Tibial artery (tissue), 4 donors: ENCODE results near the gene AQP12A.

Experiments used
- DNase-seq, 2 donors: peaks; one replicate each; pipeline ENCODE4 v3.0.0-alpha.2; 2019
- H3K27ac ChIP-seq, 2 donors: fragments of 200-600 bp; sonication (generic) in 1 of 2; 1 replicate in 1 of 2; 2 replicates in 1 of 2; pipeline ENCODE4 v1.5.1; 2018 to 2019; ENCODE audit warnings: mild to moderate bottlenecking in 1 of 2
- H3K27me3 ChIP-seq, 2 donors: fragments of 200-600 bp; sonication (generic) in 1 of 2; one replicate each; pipeline versions ENCODE4 v1.5.1 to v1.6.0; 2016 to 2019
- H3K36me3 ChIP-seq, 3 donors: fragments of 200-600 bp; sonication (generic) in 2 of 3; one replicate each; pipeline ENCODE4 v1.5.1; 2016 to 2019; ENCODE audit warnings: mild to moderate bottlenecking in 2 of 3
- H3K4me1 ChIP-seq, 4 donors: fragments of 200-600 bp; sonication (generic) in 2 of 4; 1 replicate in 3 of 4; 2 replicates in 1 of 4; pipeline ENCODE4 v1.5.1; 2016 to 2019
- H3K4me3 ChIP-seq, 2 donors: fragments of 200-600 bp; sonication (generic) in 1 of 2; 1 replicate in 1 of 2; 2 replicates in 1 of 2; pipeline ENCODE4 v1.5.1; 2018 to 2019; ENCODE audit warnings: mild to moderate bottlenecking in 2 of 2
- H3K9me3 ChIP-seq, 3 donors: fragments of 200-600 bp; sonication (generic) in 1 of 3; one replicate each; pipeline ENCODE4 v1.5.1; 2016 to 2019
- intact Hi-C: fragments of 100-400 bp; cut with DNase I; formaldehyde crosslinking; loops from one replicate; pipeline ENCODE4 v1.15.0; 2023; ENCODE audit warnings: low total_unique reads
- TF ChIP-seq, protein P1 (sequence below), 2 experiments: fragments of 200-600 bp in 1 of 2; fragments of 450-650 bp in 1 of 2; IDR thresholded peaks; one replicate each; pipeline ENCODE4 v1.5.1; 2017 to 2019; ENCODE audit warnings: antibody characterized with exemption in 2 of 2, mild to moderate bottlenecking in 1 of 2, moderate library complexity in 1 of 2

Gene AQP12A

DNA sequence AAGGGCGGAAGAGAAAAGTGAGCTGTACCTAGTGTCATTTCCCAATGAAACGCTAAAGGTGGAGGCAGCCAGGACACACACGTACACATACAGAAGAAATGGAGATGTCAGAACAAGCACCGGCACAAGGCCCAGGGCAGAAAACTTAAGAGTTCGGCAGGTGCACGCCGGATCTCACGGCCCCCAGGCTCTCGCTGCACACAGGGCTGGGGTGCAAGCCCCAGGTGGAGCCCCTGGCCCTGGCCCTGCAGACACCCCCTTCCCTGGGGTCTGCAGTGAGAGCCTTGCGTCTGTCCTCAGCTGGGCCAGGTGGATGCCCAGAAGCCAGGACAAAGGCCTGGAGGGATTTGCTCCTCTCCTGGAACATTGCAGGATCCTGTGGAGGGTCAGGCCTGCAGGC lies 36.7 kb downstream of the AQP12A start:
- intact Hi-C loops, result no loop called here
- Histone ChIP-seq H3K36me3 (no peaks in the 10 kb centered on the region), H3K9me3 (no peaks in the 10 kb centered on the region), H3K4me3 (no peak overlapping the region), H3K27ac (no peak overlapping the region), H3K4me1 (no peaks in the 10 kb centered on the region), H3K27me3 (peaks cover 0 to 49% of the 10 kb centered on the region in 2 donors)
- no peak for DNase-seq
- TF ChIP-seq, protein P1, sequence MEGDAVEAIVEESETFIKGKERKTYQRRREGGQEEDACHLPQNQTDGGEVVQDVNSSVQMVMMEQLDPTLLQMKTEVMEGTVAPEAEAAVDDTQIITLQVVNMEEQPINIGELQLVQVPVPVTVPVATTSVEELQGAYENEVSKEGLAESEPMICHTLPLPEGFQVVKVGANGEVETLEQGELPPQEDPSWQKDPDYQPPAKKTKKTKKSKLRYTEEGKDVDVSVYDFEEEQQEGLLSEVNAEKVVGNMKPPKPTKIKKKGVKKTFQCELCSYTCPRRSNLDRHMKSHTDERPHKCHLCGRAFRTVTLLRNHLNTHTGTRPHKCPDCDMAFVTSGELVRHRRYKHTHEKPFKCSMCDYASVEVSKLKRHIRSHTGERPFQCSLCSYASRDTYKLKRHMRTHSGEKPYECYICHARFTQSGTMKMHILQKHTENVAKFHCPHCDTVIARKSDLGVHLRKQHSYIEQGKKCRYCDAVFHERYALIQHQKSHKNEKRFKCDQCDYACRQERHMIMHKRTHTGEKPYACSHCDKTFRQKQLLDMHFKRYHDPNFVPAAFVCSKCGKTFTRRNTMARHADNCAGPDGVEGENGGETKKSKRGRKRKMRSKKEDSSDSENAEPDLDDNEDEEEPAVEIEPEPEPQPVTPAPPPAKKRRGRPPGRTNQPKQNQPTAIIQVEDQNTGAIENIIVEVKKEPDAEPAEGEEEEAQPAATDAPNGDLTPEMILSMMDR (IDR thresholded peaks at IDR 0.05), result no peak

DNA sequence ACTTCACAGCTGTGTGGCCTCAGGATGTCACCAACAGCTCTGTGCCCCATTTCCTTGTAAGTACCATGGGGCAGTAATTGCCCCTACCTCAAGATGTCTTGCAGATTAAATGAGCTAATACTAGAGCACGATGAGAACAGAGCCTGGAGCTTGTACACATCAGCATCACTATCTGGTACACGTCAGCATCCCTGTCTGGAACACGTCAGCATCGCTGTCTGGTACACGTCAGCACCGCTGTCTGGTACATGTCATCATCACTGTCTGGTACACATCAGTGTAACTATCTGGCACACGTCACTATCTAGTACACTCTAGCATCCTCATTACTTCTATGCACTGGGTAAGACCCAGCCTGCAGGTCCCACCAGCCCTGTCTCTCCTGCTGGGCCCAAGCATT lies 37.2 kb downstream of the AQP12A start:
- H3K36me3 ChIP-seq, result no peaks in the 10 kb centered on the region
- H3K27me3 ChIP-seq, result peaks cover 0 to 49% of the 10 kb centered on the region in 2 donors
- H3K4me3 ChIP-seq, result no peak overlapping the region
- TF ChIP-seq, protein P1 (IDR thresholded peaks at IDR 0.05), result no peak
- intact Hi-C loops, result no loop called here
- H3K27ac ChIP-seq, result no peak overlapping the region
- DNase-seq, result no peak
- H3K4me1 ChIP-seq, result no peaks in the 10 kb centered on the region
- H3K9me3 ChIP-seq, result no peaks in the 10 kb centered on the region

DNA sequence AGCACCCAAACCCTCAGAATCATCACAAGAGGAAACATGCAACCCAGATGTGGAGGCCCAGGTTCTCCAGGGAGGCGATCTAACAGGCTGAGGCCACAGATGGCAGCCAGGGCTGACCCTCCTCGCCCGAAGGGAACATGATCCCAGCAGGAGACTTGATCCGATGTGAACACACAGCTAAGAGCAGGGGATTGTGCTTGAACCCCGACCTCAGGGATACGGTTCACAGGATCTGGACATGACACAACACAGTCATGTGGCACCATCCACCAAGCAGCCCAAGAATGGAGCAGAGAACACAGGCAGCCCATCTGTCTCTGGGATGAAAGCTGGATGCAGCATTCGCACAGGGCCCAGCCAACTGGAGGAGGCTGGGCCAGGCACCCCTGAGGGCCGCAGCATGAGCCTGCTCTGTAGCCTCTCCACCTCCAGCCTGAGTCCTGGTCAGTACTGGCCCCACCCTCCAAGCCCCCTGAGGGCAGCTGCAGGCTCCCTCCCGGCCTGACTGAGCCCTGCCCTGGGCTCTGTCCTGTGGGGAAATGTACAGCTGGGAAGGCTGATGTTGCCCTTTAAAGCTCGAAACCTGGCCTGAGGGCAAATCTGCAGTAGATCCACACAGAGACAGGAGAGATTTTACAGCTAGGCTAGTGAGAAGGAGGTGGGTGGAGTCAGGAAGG lies 39.0 kb downstream of the AQP12A start:
- H3K36me3 ChIP-seq, result no peaks in the 10 kb centered on the region
- DNase-seq, result no peak
- intact Hi-C loops, result no loop called here
- H3K9me3 ChIP-seq, result no peaks in the 10 kb centered on the region
- H3K4me3 ChIP-seq, result no peak overlapping the region
- peaks cover 0 to 48% of the 10 kb centered on the region in 2 donors for H3K27me3 ChIP-seq
- H3K27ac ChIP-seq, result no peak overlapping the region
- TF ChIP-seq, protein P1 (IDR thresholded peaks at IDR 0.05), result no peak
- no peaks in the 10 kb centered on the region for H3K4me1 ChIP-seq

DNA sequence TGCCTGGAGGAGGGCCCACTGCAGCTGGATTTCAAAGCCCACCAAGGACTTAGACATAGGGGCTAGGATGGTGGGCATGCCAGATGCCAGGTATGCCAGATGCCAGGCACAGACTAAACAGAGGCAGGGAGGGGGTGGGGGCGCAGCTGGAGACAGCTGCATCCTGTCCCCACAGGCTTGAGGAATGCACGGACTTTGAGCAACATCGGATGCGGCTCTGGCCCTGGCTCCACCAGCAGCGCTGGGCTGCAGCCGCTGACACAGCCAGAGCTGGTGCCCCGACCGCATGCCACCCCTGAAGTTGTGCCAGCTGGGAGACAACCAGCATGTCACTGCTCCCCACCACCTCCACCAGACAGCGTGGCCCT lies 39.5 kb downstream of the AQP12A start:
- no peak overlapping the region for H3K27ac ChIP-seq
- TF ChIP-seq, protein P1 (IDR thresholded peaks at IDR 0.05), result no peak

DNA sequence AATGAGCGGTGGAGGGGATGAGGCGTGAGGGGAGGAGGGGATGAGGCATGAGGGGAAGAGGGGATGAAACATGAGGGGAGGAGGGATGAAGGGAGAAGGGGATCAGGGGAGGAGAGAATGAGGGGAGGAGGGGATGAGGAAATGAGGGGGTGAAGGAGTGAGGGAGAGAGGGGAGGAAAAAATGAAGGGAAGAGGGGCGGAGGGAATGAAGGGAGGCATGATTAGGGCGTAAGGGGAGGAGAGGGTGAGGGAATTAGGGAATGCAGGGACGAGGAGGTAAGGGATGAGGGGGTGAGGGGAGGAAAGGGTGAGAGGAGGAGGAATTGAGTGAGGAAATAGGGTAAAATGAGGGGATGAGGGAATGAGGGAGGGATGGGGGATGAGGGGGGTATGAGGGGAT lies 40.5 kb downstream of the AQP12A start:
- no peak for DNase-seq
- intact Hi-C loops, result no loop called here
- TF ChIP-seq, protein P1 (IDR thresholded peaks at IDR 0.05), result no peak
- Histone ChIP-seq H3K9me3 (no peaks in the 10 kb centered on the region), H3K4me3 (no peak overlapping the region), H3K27me3 (peaks cover 0 to 64% of the 10 kb centered on the region in 2 donors), H3K36me3 (no peaks in the 10 kb centered on the region), H3K27ac (no peak overlapping the region), H3K4me1 (no peaks in the 10 kb centered on the region)

More for the DNA sequence above, 39.5 kb downstream of the AQP12A start:
- no peak for DNase-seq
- peaks cover 0 to 54% of the 10 kb centered on the region in 2 donors for H3K27me3 ChIP-seq
- no peaks in the 10 kb centered on the region for H3K4me1 ChIP-seq
- H3K4me3 ChIP-seq, result no peak overlapping the region
- no peaks in the 10 kb centered on the region for H3K9me3 ChIP-seq
- intact Hi-C loops, result no loop called here
- no peaks in the 10 kb centered on the region for H3K36me3 ChIP-seq
